HEK293 (cell line): ENCODE measurements around the gene AGAP1.

Experiments used
- BCL11A ChIP-seq: fragments of 450-650 bp; formaldehyde crosslinking; IDR thresholded peaks from 2 replicates; pipeline ENCODE4 v1.5.1; 2016; ENCODE audit warnings: low read depth, missing biosample characterization, missing genetic modification characterization
- MEIS1 ChIP-seq: sonication (generic); formaldehyde crosslinking; IDR thresholded peaks from 2 replicates; pipeline ENCODE4 v1.8.1; 2022; ENCODE audit warnings: missing genetic modification reagents, mild to moderate bottlenecking, borderline replicate concordance
- MZF1 ChIP-seq: fragments of 450-650 bp; formaldehyde crosslinking; IDR thresholded peaks from 2 replicates; pipeline ENCODE4 v1.5.1; 2017; ENCODE audit warnings: missing biosample characterization, missing genetic modification characterization, borderline replicate concordance
- ZBTB7A ChIP-seq: fragments of 450-650 bp; formaldehyde crosslinking; IDR thresholded peaks from 2 replicates; pipeline ENCODE4 v1.5.1; 2016; ENCODE audit warnings: low read depth, missing biosample characterization, missing genetic modification characterization
- ZNF10 ChIP-seq: fragments of 450-650 bp; formaldehyde crosslinking; IDR thresholded peaks from 2 replicates; pipeline ENCODE4 v1.5.1; 2017; ENCODE audit warnings: missing biosample characterization, missing genetic modification characterization
- ZNF146 ChIP-seq: fragments of 450-650 bp; formaldehyde crosslinking; IDR thresholded peaks from 2 replicates; pipeline ENCODE4 v1.5.1; 2016; ENCODE audit warnings: missing biosample characterization, missing genetic modification characterization
- ZNF274 ChIP-seq, 2 experiments: fragments of 200-500 bp in 1 of 2; fragments of 450-650 bp in 1 of 2; sonication (Bioruptor generic) in 1 of 2; formaldehyde crosslinking in 1 of 2; IDR thresholded peaks; 2 replicates each; pipeline versions ENCODE4 v1.5.1 to v1.6.1; 2014 to 2016; ENCODE audit warnings: borderline replicate concordance in 1 of 2, inconsistent platforms in 1 of 2, low read length in 1 of 2, missing biosample characterization in 1 of 2, missing genetic modification characterization in 1 of 2
- ZNF548 ChIP-seq: fragments of 450-650 bp; formaldehyde crosslinking; IDR thresholded peaks from 2 replicates; pipeline ENCODE4 v1.5.1; 2016; ENCODE audit warnings: missing biosample characterization, missing genetic modification characterization
- TF ChIP-seq, protein P1 (sequence below): fragments of 450-650 bp; formaldehyde crosslinking; IDR thresholded peaks from 2 replicates; pipeline ENCODE4 v1.5.1; 2016; ENCODE audit warnings: missing biosample characterization, missing genetic modification characterization
- TF ChIP-seq, protein P2 (sequence below): fragments of 450-650 bp; formaldehyde crosslinking; IDR thresholded peaks from 2 replicates; pipeline ENCODE4 v1.5.1; 2016; ENCODE audit warnings: missing biosample characterization, missing genetic modification characterization

DNA sequence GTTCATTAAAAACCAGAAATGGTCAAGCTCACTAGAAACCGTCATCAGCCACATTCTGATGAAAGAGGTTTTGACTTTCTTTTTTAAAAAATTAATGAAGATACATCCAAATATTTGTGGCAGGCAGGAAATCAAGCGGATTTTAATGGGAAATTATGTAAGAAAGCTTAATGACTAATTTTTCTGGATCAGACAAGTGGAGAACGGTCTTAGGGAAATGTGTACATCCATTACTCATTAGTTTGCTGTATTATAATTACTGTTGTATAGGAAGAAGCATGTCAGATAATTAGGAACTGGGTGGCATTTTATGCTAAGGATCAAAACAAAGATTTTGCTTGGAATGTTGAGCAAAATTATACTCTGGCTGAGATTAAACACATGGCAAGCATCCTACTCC, 39.4 kb downstream of the AGAP1 start:
- TF ChIP-seq ZNF10 (tag by site-specific recombination) = no peak
- TF ChIP-seq, protein P1, sequence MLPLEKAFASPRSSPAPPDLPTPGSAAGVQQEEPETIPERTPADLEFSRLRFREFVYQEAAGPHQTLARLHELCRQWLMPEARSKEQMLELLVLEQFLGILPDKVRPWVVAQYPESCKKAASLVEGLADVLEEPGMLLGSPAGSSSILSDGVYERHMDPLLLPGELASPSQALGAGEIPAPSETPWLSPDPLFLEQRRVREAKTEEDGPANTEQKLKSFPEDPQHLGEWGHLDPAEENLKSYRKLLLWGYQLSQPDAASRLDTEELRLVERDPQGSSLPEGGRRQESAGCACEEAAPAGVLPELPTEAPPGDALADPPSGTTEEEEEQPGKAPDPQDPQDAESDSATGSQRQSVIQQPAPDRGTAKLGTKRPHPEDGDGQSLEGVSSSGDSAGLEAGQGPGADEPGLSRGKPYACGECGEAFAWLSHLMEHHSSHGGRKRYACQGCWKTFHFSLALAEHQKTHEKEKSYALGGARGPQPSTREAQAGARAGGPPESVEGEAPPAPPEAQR (tag by site-specific recombination) = no peak
- no peak for TF ChIP-seq ZNF146 (tag by site-specific recombination)
- no peak for TF ChIP-seq ZBTB7A (tag by site-specific recombination)
- TF ChIP-seq MEIS1 = no peak
- TF ChIP-seq, protein P2, sequence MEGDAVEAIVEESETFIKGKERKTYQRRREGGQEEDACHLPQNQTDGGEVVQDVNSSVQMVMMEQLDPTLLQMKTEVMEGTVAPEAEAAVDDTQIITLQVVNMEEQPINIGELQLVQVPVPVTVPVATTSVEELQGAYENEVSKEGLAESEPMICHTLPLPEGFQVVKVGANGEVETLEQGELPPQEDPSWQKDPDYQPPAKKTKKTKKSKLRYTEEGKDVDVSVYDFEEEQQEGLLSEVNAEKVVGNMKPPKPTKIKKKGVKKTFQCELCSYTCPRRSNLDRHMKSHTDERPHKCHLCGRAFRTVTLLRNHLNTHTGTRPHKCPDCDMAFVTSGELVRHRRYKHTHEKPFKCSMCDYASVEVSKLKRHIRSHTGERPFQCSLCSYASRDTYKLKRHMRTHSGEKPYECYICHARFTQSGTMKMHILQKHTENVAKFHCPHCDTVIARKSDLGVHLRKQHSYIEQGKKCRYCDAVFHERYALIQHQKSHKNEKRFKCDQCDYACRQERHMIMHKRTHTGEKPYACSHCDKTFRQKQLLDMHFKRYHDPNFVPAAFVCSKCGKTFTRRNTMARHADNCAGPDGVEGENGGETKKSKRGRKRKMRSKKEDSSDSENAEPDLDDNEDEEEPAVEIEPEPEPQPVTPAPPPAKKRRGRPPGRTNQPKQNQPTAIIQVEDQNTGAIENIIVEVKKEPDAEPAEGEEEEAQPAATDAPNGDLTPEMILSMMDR (tag by site-specific recombination) = no peak
- TF ChIP-seq BCL11A (tag by site-specific recombination) = no peak
- no peak for TF ChIP-seq MZF1 (tag by site-specific recombination)
- no peak for TF ChIP-seq ZNF274 (IDR thresholded peaks at IDR 0.05; ENCODE audit: low read length)
- TF ChIP-seq ZNF274 (tag by site-specific recombination; IDR thresholded peaks at IDR 0.05; ENCODE audit: borderline replicate concordance) = no peak
- TF ChIP-seq ZNF548 = no peak
